ENCODE results near the gene GIT2.

The GIT2 gene

DNA sequence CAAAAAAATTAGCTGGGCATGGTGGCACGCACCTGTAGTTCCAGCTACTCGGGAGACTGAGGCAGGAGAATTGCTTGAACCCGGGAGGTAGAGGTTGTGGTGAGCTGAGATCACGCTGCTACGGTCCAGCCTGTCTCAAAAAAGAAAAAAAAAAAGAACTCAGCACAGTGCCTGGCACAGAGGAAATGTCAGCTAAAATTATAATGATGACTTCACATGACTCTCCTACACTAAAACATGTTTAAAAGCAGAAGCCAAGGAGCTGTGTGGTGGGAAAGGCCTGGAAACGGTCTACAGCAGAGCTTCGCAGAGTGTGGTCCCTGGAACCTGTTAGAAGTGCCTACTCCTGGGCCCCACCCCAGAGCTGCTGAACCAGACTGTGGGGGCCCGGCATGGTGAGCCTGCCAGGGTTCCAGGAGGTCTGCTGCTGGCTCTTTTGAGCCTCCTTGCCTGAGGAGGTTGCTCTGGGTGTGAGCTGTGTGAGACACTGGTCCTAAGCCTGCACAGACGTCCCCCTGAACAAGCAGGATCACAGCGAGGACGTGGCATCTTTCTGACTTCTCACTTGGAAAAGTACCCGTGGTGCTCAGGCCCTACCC, 68.0 kb downstream of the GIT2 start:
- Histone ChIP-seq H3K36me3 (ENCODE audit: insufficient read depth, low read length) (peaks cover 11% of the 10 kb centered on the region), H3K9ac (ENCODE audit: insufficient read length) (no peak overlapping the region), H3K4me3 (no peak overlapping the region), H3K27ac (no peak overlapping the region), H3K9me3 (ENCODE audit: low read depth, low read length) (no peaks in the 10 kb centered on the region)
- no peak for TF ChIP-seq POLR2AphosphoS5 (IDR thresholded peaks at IDR 0.05; ENCODE audit: borderline replicate concordance, low read depth, low read length)
- no peak for TF ChIP-seq FOXP2 (optimal IDR thresholded peaks at IDR 0.05; ENCODE audit: control extremely low read depth, extremely low read length, insufficient read depth)
- TF ChIP-seq EZH2 (IDR thresholded peaks at IDR 0.05), result no peak
- DNase-seq (ENCODE audit: low read depth, low spot score), result no peak

DNA sequence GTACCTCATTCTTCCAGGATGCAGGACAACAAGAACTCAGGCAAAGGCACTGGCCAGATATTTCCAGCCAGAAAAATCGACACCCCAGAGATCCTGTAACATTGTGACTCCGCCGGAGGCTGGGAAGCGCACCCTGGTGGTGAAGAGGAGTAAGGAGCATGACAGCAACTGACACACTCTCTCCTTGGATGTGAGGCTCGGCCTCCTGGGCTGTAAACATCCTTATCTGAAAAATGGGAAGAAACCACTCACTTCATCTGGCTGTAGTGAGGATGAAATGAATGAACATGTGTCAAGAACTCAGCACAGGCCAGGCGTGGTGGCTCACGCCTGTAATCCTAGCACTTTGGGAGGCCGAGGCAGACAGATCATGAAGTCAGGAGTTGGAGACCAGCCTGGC, 68.5 kb downstream of the GIT2 start:
- no peaks in the 10 kb centered on the region for H3K9me3 ChIP-seq (ENCODE audit: low read depth, low read length)
- peaks cover 11% of the 10 kb centered on the region for H3K36me3 ChIP-seq (ENCODE audit: insufficient read depth, low read length)
- no peak overlapping the region for H3K27ac ChIP-seq
- H3K4me3 ChIP-seq, result no peak overlapping the region
- TF ChIP-seq POLR2AphosphoS5 (IDR thresholded peaks at IDR 0.05; ENCODE audit: borderline replicate concordance, low read depth, low read length), result no peak
- no peak for TF ChIP-seq EZH2 (IDR thresholded peaks at IDR 0.05)
- TF ChIP-seq FOXP2 (optimal IDR thresholded peaks at IDR 0.05; ENCODE audit: control extremely low read depth, extremely low read length, insufficient read depth), result no peak
- no peak overlapping the region for H3K9ac ChIP-seq (ENCODE audit: insufficient read length)
- DNase-seq (ENCODE audit: low read depth, low spot score), result no peak

DNA sequence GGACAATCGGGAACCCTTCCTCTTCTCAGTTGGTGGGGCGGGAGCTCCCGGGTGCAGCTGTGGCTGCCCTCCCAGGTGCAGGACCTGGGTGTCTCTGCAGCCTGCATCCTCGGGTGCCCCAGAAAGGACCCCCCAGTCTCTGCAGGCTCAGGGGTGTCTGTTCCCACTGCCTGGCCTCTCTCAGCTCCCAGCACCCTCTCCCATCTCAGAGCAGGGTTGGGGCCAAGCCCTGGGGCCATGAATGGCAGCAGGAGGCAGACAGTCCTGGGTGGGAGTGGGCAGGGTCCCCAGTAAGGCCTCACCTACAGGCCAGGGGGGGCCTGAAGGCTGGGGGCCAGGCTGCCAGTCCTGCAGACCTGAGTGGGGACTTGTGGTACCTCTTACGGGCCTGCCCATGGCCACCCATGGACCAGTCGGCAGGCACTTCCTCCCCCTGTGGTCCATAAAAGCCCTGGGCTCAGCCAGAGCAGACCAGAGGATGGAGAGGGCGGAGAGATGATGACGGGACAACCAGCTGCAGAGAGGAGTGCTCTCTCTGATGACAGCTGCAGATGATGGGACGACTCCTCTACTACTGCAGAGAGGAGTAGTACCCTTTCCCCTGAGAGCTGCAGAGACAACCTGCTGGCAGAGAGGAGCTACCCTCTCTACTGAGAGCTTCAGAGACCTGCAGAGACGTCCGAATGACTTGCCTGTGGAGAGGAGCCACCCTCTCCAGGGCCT, 69.5 kb downstream of the GIT2 start:
- H3K9ac ChIP-seq (ENCODE audit: insufficient read length), result no peak overlapping the region
- DNase-seq (ENCODE audit: low read depth, low spot score), result no peak
- no peak overlapping the region for H3K27ac ChIP-seq
- TF ChIP-seq FOXP2 (optimal IDR thresholded peaks at IDR 0.05; ENCODE audit: control extremely low read depth, extremely low read length, insufficient read depth) (no peak), EZH2 (IDR thresholded peaks at IDR 0.05) (no peak), POLR2AphosphoS5 (IDR thresholded peaks at IDR 0.05; ENCODE audit: borderline replicate concordance, low read depth, low read length) (no peak)
- H3K4me3 ChIP-seq, result no peak overlapping the region
- H3K9me3 ChIP-seq (ENCODE audit: low read depth, low read length), result no peaks in the 10 kb centered on the region
- H3K36me3 ChIP-seq (ENCODE audit: insufficient read depth, low read length), result peaks cover 4% of the 10 kb centered on the region

DNA sequence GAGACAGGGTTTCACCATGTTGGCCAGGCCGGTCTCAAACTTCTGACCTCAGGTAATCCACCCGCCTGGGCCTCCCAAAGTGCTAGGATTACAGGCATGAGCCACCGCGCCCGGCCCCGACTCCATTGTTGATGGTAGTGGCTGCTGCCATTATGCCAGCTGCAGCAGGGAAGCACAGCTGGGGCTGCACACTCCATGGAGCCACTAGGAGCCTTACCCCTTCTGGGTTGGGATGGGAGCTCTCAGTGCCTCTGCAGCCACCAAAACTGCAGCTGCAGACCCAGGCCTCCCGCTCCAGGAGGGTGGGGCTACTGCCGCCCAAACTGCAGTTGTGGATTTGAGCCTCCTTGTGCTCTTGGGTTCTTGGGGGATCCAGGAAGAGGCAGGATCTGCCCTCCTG, 70.2 kb downstream of the GIT2 start:
- H3K36me3 ChIP-seq (ENCODE audit: insufficient read depth, low read length), result peaks cover 3% of the 10 kb centered on the region; the same call in 1 of the 2 replicates
- no peaks in the 10 kb centered on the region for H3K9me3 ChIP-seq (ENCODE audit: low read depth, low read length)
- no peak overlapping the region for H3K27ac ChIP-seq
- DNase-seq (ENCODE audit: low read depth, low spot score), result no peak
- TF ChIP-seq FOXP2 (optimal IDR thresholded peaks at IDR 0.05; ENCODE audit: control extremely low read depth, extremely low read length, insufficient read depth) (no peak), EZH2 (IDR thresholded peaks at IDR 0.05) (no peak), POLR2AphosphoS5 (IDR thresholded peaks at IDR 0.05; ENCODE audit: borderline replicate concordance, low read depth, low read length) (no peak)
- no peak overlapping the region for H3K9ac ChIP-seq (ENCODE audit: insufficient read length)
- H3K4me3 ChIP-seq, result no peak overlapping the region

DNA sequence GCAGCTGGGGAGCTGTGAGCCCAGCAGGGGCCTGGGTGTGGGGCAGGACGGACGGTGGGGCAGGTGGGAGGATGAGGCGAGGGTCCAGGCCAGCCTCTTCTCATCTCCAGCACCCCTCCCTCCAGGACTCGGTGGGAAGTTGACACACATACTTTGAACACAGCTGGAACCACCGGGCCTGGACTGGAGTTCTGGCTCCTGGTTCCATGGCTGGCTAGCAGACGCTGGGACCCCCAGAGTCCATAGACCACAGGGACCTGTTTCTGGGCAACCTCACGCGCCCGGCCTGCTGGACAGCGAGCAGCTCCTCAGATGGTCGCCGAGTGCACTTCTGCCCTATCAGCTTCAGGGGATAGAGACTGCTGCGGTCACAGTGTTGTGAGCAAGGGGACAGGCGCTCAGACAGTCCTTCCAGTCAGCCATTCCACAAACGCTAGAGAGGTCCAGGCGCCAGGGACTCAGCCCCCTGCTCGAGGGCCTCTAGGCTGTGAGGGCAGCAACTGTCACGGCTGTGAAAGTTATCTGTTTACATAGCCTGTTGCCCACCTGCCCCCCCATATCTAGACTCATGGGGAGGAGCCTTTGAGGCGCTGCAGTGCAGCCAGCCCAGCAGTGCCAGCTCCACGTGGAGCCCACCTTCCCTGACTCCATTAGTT, 70.9 kb downstream of the GIT2 start:
- H3K9me3 ChIP-seq (ENCODE audit: low read depth, low read length), result no peaks in the 10 kb centered on the region
- H3K4me3 ChIP-seq, result no peak overlapping the region
- no peak overlapping the region for H3K9ac ChIP-seq (ENCODE audit: insufficient read length)
- no peaks in the 10 kb centered on the region; the same call in 1 of the 2 replicates for H3K36me3 ChIP-seq (ENCODE audit: insufficient read depth, low read length)
- TF ChIP-seq POLR2AphosphoS5 (IDR thresholded peaks at IDR 0.05; ENCODE audit: borderline replicate concordance, low read depth, low read length), result no peak
- no peak overlapping the region for H3K27ac ChIP-seq
- DNase-seq (ENCODE audit: low read depth, low spot score), result no peak

DNA sequence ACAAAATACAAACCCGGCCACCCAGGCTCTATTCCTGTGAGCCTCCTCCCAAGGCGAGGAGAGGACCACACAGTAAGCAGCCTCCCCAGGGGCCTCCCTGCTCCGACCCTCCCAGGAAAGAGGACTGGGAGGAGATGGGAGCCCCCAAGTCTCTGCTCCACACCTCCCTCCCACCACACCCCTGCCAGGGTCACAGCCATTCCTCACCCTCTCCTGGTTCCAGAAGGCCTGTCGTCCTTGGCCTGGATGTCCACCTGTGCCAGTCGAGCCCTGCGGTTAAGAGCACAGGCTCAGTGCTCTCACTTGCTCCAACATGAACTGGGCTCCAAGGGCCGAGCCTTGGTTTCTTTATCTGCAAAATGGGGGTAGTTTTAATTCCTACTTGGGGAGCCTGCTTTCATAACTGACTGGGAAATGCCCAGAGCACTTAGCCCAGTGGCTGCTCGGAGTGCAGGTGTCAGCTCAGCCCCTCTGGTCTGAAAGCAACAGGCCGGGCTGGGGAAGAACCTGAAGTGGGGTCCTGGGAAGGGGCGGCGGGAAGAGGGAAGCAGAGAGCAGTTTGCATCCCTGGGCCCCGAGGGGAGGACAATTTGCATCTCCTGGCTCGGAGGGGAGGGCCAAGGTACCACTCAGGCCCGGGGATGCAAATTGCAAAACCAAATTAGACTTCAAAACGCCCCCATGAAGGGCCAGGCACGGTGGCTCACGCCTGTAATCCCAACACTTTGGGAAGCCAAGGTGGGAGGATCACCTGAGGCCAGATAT, 72.5 kb downstream of the GIT2 start:
- Histone ChIP-seq H3K9me3 (ENCODE audit: low read depth, low read length) (no peaks in the 10 kb centered on the region), H3K27ac (no peak overlapping the region), H3K36me3 (ENCODE audit: insufficient read depth, low read length) (no peaks in the 10 kb centered on the region; the same call in 1 of the 2 replicates), H3K9ac (ENCODE audit: insufficient read length) (no peak overlapping the region), H3K4me3 (no peak overlapping the region)
- TF ChIP-seq FOXP2 (optimal IDR thresholded peaks at IDR 0.05; ENCODE audit: control extremely low read depth, extremely low read length, insufficient read depth) (no peak), EZH2 (IDR thresholded peaks at IDR 0.05) (no peak), POLR2AphosphoS5 (IDR thresholded peaks at IDR 0.05; ENCODE audit: borderline replicate concordance, low read depth, low read length) (no peak)
- DNase-seq (ENCODE audit: low read depth, low spot score), result no peak

DNA sequence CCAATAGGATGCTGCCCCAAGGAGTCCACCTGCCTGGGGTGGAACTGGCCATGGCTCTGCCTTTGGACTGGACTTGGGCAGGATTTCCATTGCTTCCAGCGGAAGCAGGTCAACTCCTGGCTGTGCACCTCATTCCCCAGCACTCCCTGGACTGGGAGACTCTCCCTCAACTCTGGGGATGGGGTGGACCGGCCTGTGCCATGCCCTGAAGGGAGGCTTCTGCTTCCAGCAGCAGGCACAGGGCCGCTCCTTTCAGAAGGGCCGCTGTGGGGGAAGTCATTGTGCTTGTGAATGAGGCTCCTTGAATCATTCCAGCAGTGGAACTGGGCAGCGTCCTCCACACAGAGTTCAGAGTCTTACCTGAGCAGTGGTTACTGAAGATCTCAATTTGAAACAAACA, 73.1 kb downstream of the GIT2 start:
- H3K36me3 ChIP-seq (ENCODE audit: insufficient read depth, low read length), result peaks cover under 1% of the 10 kb centered on the region; the same call in 1 of the 2 replicates
- no peak for DNase-seq (ENCODE audit: low read depth, low spot score)
- H3K4me3 ChIP-seq, result no peak overlapping the region
- no peak overlapping the region for H3K9ac ChIP-seq (ENCODE audit: insufficient read length)
- TF ChIP-seq EZH2 (IDR thresholded peaks at IDR 0.05) (no peak), FOXP2 (optimal IDR thresholded peaks at IDR 0.05; ENCODE audit: control extremely low read depth, extremely low read length, insufficient read depth) (no peak), POLR2AphosphoS5 (IDR thresholded peaks at IDR 0.05; ENCODE audit: borderline replicate concordance, low read depth, low read length) (no peak)
- no peaks in the 10 kb centered on the region for H3K9me3 ChIP-seq (ENCODE audit: low read depth, low read length)
- no peak overlapping the region for H3K27ac ChIP-seq

DNA sequence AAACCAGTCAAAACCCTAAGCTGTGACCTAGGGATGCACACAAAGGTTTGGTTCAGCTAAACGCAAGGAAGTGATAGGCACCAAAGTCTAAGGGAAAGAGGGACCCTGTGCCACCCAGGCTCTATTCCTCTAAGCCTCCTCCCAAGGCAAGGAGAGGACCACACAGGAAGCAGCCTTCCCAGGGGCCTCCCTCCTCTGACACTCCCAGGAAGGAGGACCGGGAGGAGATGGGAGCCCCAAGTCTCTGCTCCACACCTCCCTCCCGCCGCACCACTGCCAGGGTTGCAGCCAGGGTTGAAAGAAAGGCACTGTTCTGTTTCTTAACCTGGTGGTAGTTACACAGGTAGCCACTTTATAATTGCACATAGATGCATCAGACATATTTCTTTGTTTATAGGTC, 74.2 kb downstream of the GIT2 start:
- no peak for TF ChIP-seq EZH2 (IDR thresholded peaks at IDR 0.05)
- no peak for TF ChIP-seq FOXP2 (optimal IDR thresholded peaks at IDR 0.05; ENCODE audit: control extremely low read depth, extremely low read length, insufficient read depth)
- no peak for TF ChIP-seq POLR2AphosphoS5 (IDR thresholded peaks at IDR 0.05; ENCODE audit: borderline replicate concordance, low read depth, low read length)
- H3K36me3 ChIP-seq (ENCODE audit: insufficient read depth, low read length), result peaks cover 11% of the 10 kb centered on the region
- H3K4me3 ChIP-seq, result no peak overlapping the region
- no peak overlapping the region for H3K27ac ChIP-seq
- no peaks in the 10 kb centered on the region for H3K9me3 ChIP-seq (ENCODE audit: low read depth, low read length)
- H3K9ac ChIP-seq (ENCODE audit: insufficient read length), result no peak overlapping the region
- DNase-seq (ENCODE audit: low read depth, low spot score), result no peak
